Measurements from ENCODE around the gene MBD3L2. TPM values are rescaled to one million over a fixed set of nuclear protein-coding genes. Genes with fewer than 3 reads are reported as not detected.

MBD3L2 gene
- total and polyA plus RNA-seq, 9 of the 15 experiments (the other 6 are each of a cell fraction or from before 2014, with no cell fraction given): not detected

DNA sequence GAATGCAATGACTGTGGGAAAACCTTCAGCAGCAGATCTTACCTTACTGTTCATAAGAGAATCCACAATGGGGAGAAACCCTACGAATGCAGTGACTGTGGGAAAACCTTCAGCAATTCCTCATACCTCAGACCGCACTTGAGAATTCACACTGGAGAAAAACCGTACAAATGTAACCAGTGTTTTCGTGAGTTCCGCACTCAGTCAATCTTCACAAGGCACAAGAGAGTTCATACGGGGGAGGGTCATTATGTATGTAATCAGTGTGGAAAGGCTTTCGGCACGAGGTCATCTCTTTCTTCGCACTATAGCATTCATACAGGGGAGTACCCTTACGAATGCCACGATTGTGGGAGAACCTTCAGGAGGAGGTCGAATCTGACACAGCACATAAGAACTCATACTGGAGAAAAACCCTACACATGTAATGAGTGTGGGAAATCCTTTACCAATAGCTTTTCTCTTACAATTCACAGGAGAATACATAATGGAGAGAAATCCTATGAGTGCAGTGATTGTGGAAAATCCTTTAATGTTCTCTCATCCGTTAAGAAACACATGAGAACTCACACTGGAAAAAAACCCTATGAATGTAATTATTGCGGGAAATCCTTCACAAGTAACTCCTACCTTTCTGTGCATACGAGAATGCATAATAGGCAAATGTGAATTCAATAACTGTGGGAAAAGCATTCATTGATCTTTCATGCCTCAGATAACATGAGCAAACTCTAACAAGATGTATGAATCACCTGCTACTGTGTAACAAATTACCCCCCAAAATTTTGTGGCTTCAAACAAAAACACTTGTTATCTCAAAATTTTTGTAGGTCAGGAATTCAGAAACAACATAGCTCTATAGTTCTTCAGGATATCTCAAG, 34.2 kb downstream of the MBD3L2 start:
- ChIA-PET CTCF (ENCODE audit: low intra/inter-chr PET ratio) (interaction anchor here (0.7 kb wide), 1 partner anchor 443 kb away, joined by 3 read pairs; no protein-coding TSS in a partner anchor), POLR2A (no interaction called here)
- ATAC-seq: no peak
- H3K4me3 ChIP-seq: no peak overlapping the region
- H3K36me3 ChIP-seq (ENCODE audit: control insufficient read depth, insufficient read depth, low read length): peaks cover 62% of the 10 kb centered on the region
- H4K20me1 ChIP-seq (replicated peaks; ENCODE audit: control insufficient read depth, insufficient read depth, low read length): no peaks in the 10 kb centered on the region
- intact Hi-C loops (cut with micrococcal nuclease): no loop called here
- H3K9me3 ChIP-seq (replicated peaks; ENCODE audit: control insufficient read depth, insufficient read depth, low read depth, low read length): peaks cover 55% of the 10 kb centered on the region
- FAIRE-seq: peak; percentile 49
- no peak overlapping the region for H2AFZ ChIP-seq (ENCODE audit: low read depth, low read length)
- no TSS peak for BruUV-seq (replicated peaks)
- DNase-seq (ENCODE audit: extremely low read depth in 1 of 4, low spot score in 3 of 4): peak in 1 of 4 experiments; percentile 32
- H3K9me1 ChIP-seq (ENCODE audit: control insufficient read depth, insufficient read depth, low read length): no peaks in the 10 kb centered on the region
- H3K4me1 ChIP-seq (replicated peaks in 1 of 2; ENCODE audit: control insufficient read depth in 2 of 2, insufficient read depth in 2 of 2, low read length in 2 of 2): no peaks in the 10 kb centered on the region
- no peak overlapping the region for H3K4me2 ChIP-seq (ENCODE audit: insufficient read depth, low read length)
- no peak overlapping the region for H3K9ac ChIP-seq (ENCODE audit: insufficient read depth in 1 of 2, low read depth in 2 of 2, low read length in 2 of 2)
- no peaks in the 10 kb centered on the region for H3K27me3 ChIP-seq (ENCODE audit: control insufficient read depth in 2 of 2, insufficient read depth in 2 of 2, low read length in 2 of 2)
- WGBS (ENCODE audit: insufficient coverage, low coverage, missing lambda C conversion rate): 94% methylated on average over 15 of the region's 15 CpGs
- H3K79me2 ChIP-seq (ENCODE audit: control insufficient read depth, insufficient read depth, low read length): no peaks in the 10 kb centered on the region
- no peak overlapping the region for H3K27ac ChIP-seq (ENCODE audit: extremely low read depth, low read depth, low read length)
- in situ Hi-C loops (cut with MboI): no loop called here
- peak; percentile 59; the same call in 1 of the 2 replicates for TF ChIP-seq TEAD4 (IDR thresholded peaks at IDR 0.05; ENCODE audit: low read length)
- no peak for TF ChIP-seq TEAD4 (CRISPR knock-in tag; IDR thresholded peaks at IDR 0.05; ENCODE audit: borderline replicate concordance)
- TF ChIP-seq PTRF (tag; IDR thresholded peaks at IDR 0.05): no peak
- TF ChIP-seq L3MBTL2 (IDR thresholded peaks at IDR 0.05): no peak
- no peak for TF ChIP-seq STAT5A (IDR thresholded peaks at IDR 0.05; ENCODE audit: borderline replicate concordance, low read length)
- peak; percentile 90 for TF ChIP-seq ZEB2 (IDR thresholded peaks at IDR 0.05)
- TF ChIP-seq OTX1 (CRISPR knock-in tag; IDR thresholded peaks at IDR 0.05): no peak
- TF ChIP-seq CBX5 (IDR thresholded peaks at IDR 0.05; ENCODE audit: borderline replicate concordance, low read depth): peak; percentile 89
- TF ChIP-seq TRIM24 (IDR thresholded peaks at IDR 0.05): peak; percentile 8 to 78; a peak in 2 of 4 replicates
- TF ChIP-seq ZNF134 (CRISPR knock-in tag; conservative IDR thresholded peaks at IDR 0.05): no peak
- TF ChIP-seq, protein P1, sequence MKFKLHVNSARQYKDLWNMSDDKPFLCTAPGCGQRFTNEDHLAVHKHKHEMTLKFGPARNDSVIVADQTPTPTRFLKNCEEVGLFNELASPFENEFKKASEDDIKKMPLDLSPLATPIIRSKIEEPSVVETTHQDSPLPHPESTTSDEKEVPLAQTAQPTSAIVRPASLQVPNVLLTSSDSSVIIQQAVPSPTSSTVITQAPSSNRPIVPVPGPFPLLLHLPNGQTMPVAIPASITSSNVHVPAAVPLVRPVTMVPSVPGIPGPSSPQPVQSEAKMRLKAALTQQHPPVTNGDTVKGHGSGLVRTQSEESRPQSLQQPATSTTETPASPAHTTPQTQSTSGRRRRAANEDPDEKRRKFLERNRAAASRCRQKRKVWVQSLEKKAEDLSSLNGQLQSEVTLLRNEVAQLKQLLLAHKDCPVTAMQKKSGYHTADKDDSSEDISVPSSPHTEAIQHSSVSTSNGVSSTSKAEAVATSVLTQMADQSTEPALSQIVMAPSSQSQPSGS (CRISPR knock-in tag; IDR thresholded peaks at IDR 0.05): no peak
- TF ChIP-seq ZNF324 (CRISPR knock-in tag; IDR thresholded peaks at IDR 0.05): no peak
- no peak for TF ChIP-seq NR4A1 (CRISPR knock-in tag; IDR thresholded peaks at IDR 0.05)
- no peak for TF ChIP-seq NR4A1 (tag; IDR thresholded peaks at IDR 0.05)
- TF ChIP-seq PCBP1 (IDR thresholded peaks at IDR 0.05; ENCODE audit: low read depth, low read length, poor library complexity, severe bottlenecking): no peak
- no peak for TF ChIP-seq EHMT2 (IDR thresholded peaks at IDR 0.05)
- TF ChIP-seq ZNF785 (CRISPR knock-in tag; IDR thresholded peaks at IDR 0.05): no peak
- no peak for TF ChIP-seq ELF1 (tag; IDR thresholded peaks at IDR 0.05)
- no peak for TF ChIP-seq PPARD (CRISPR knock-in tag; IDR thresholded peaks at IDR 0.05)
- TF ChIP-seq ARNT (IDR thresholded peaks at IDR 0.05): peak in 1 of 2 experiments; percentile 53; a peak in 1 of 4 replicates
- TF ChIP-seq ZNF444 (CRISPR knock-in tag; IDR thresholded peaks at IDR 0.05): no peak
